ENCODE results near the gene NOSIP. TPM values are rescaled to one million over a fixed set of nuclear protein-coding genes. Genes with fewer than 3 reads are reported as not detected.

Gene NOSIP
- total RNA-seq, 6 experiments from 2014 or later = 16.2 to 31.9 (median 23.2) TPM

GRCh38 chr19:49551531-49551930 is 28.8 kb downstream of the NOSIP start:
- peak in 1 of 4 donors; percentile 15 for ATAC-seq
- TF ChIP-seq CTCF (IDR thresholded peaks at IDR 0.05) (no peak), POLR2A (IDR thresholded peaks at IDR 0.05) (no peak)
- 80% methylated on average over 6 of the region's 7 CpGs for WGBS (ENCODE audit: insufficient coverage, low coverage, low lambda C conversion rate, missing lambda C conversion rate)
- no peaks in the 10 kb centered on the region for H3K9me3 ChIP-seq
- peaks cover 0 to 8% (median 2%) of the 10 kb centered on the region in 4 donors for H3K36me3 ChIP-seq
- intact Hi-C loops (cut with DNase I) = no loop called here
- DNase-seq = no peak
- no peak overlapping the region for H3K4me3 ChIP-seq
- H3K27me3 ChIP-seq = no peaks in the 10 kb centered on the region
- H3K27ac ChIP-seq = no peak overlapping the region
- peaks cover 0 to 11% (median 0%) of the 10 kb centered on the region in 4 donors for H3K4me1 ChIP-seq

GRCh38 chr19:49549045-49549444 is 31.3 kb downstream of the NOSIP start:
- no peak for TF ChIP-seq POLR2A (IDR thresholded peaks at IDR 0.05)
- DNase-seq (no peak), ATAC-seq (no peak)
- Histone ChIP-seq H3K27ac (no peak overlapping the region), H3K36me3 (peaks cover 0 to 8% (median 0%) of the 10 kb centered on the region in 4 donors), H3K4me1 (peaks cover 0 to 11% (median 0%) of the 10 kb centered on the region in 4 donors), H3K4me3 (no peak overlapping the region), H3K27me3 (no peaks in the 10 kb centered on the region), H3K9me3 (no peaks in the 10 kb centered on the region)
- intact Hi-C loops (cut with DNase I) = no loop called here
- WGBS (ENCODE audit: insufficient coverage, low coverage, low lambda C conversion rate, missing lambda C conversion rate) = 57% methylated on average over 12 of the region's 13 CpGs

- no peak for TF ChIP-seq POLR2A (IDR thresholded peaks at IDR 0.05)
- TF ChIP-seq CTCF (IDR thresholded peaks at IDR 0.05) = peak; percentile 86 to 93 (median 88)
- Histone ChIP-seq H3K4me1 (no peaks in the 10 kb centered on the region), H3K4me3 (no peak overlapping the region), H3K9me3 (no peaks in the 10 kb centered on the region), H3K27ac (no peak overlapping the region), H3K27me3 (no peaks in the 10 kb centered on the region), H3K36me3 (peaks cover 0 to 8% (median 2%) of the 10 kb centered on the region in 4 donors)
- ATAC-seq (peak; percentile 90 to 96 (median 94)), DNase-seq (peak in 1 of 3 donors; percentile 74)
- WGBS (ENCODE audit: insufficient coverage, low coverage, low lambda C conversion rate, missing lambda C conversion rate) = 8% methylated on average over 9 of the region's 9 CpGs
- intact Hi-C loops (cut with DNase I) = no loop called here
These were observed 33.4 kb downstream of the NOSIP start for GRCh38 chr19:49546825-49547565.

GRCh38 chr19:49544154-49544553 is 36.2 kb downstream of the NOSIP start:
- WGBS (ENCODE audit: insufficient coverage, low coverage, low lambda C conversion rate, missing lambda C conversion rate) = 56% methylated on average over 5 of the region's 5 CpGs
- H3K4me1 ChIP-seq = no peaks in the 10 kb centered on the region

More at GRCh38 chr19:49544154-49544553, 36.2 kb downstream of the NOSIP start:
- Histone ChIP-seq H3K4me3 (no peak overlapping the region), H3K36me3 (peaks cover 0 to 23% (median 6%) of the 10 kb centered on the region in 4 donors), H3K9me3 (no peaks in the 10 kb centered on the region), H3K27me3 (no peaks in the 10 kb centered on the region), H3K27ac (no peak overlapping the region)
- DNase-seq (no peak), ATAC-seq (no peak)
- no peak for TF ChIP-seq POLR2A (IDR thresholded peaks at IDR 0.05)
- TF ChIP-seq CTCF (IDR thresholded peaks at IDR 0.05) = no peak
- intact Hi-C loops (cut with DNase I) = loop anchor here in 1 of 2 donors (5.0 kb wide), 1 partner anchor 37 kb away; no protein-coding TSS in a partner anchor

Measured in right lobe of liver (tissue), 6 donors.